ENCODE measurements around the gene PDK1. TPM values are rescaled to one million over a fixed set of nuclear protein-coding genes. Genes with fewer than 3 reads are reported as not detected.
"Not testable (repeated sequence)": the region's sequence is repeated elsewhere in the genome, so short reads cannot be mapped to it uniquely, and the experiment has no call there.

Gene PDK1
- polyA plus RNA-seq, 6 donors from 2014 or later = 24.2 to 41.4 (median 32.4) TPM

DNA sequence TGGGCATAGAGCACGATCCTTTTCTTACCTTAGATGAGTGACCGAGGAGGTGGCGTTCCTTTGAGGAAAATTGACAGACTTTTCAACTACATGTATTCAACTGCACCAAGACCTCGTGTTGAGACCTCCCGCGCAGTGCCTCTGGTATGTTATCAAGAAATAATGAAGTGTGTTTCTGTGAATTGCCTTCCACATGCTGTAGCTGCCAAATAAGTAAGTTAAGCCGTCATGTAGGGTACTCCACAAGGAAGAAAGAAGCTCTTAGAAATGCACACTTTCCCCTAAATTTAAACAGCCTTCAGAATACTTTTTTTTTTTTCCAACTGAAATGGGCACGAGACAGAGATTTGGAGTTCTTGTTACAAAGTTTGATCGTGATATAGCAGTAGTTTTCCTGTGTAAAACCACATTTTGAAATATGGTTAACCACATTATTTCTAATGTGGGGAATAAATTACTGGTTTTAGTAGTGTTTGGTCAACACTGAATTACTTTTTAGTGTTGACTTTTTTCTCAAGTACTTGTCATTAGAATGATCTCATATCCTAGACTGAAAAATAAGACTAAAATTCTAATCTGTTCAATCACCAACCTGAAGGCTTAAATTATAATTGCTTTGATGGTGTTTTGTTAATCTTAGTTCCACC lies 30.5 kb downstream of the PDK1 start:
- H3K4me3 Mint-ChIP-seq = no peak overlapping the region
- no peak overlapping the region for H3K27ac Mint-ChIP-seq
- peaks cover 51 to 59% of the 10 kb centered on the region in 2 donors for H3K36me3 Mint-ChIP-seq

DNA sequence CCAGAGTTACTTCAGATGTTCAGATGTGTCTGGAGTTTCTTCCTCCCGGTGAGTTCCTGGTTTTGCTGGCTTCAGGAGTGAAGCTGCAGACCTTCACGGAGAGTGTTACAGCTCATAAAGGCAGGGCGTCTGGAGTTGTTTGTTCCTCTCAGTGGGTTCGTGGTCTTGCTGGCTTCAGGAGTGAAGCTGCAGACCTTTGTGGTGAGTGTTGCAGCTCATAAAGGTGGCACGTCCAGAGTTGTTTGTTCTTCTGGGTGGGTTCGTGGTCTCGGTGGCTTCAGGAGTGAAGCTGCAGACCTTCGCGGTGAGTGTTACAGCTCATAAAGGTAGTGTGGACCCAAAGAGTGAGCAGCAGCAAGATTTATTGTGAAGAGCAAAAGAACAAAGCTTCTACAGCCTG lies 31.3 kb downstream of the PDK1 start:
- H3K4me3 Mint-ChIP-seq; H3K9me3 Mint-ChIP-seq; DNase-seq; ATAC-seq (ENCODE audit: low read depth in 2 of 2); H3K27me3 Mint-ChIP-seq: not testable (repeated sequence)
- H3K27ac Mint-ChIP-seq = peak overlapping the region in 1 of 6 donors; percentile 27
- H3K36me3 Mint-ChIP-seq = peaks cover 51 to 57% of the 10 kb centered on the region in 2 donors
- peaks cover 8 to 10% (median 9%) of the 10 kb centered on the region in 3 donors for H3K4me1 Mint-ChIP-seq

More for the DNA sequence above, 30.5 kb downstream of the PDK1 start:
- peaks cover 7 to 17% (median 13%) of the 10 kb centered on the region in 3 donors for H3K4me1 Mint-ChIP-seq
- no peaks in the 10 kb centered on the region for H3K9me3 Mint-ChIP-seq
- no peak for DNase-seq
- no peaks in the 10 kb centered on the region for H3K27me3 Mint-ChIP-seq
- no peak for ATAC-seq (ENCODE audit: low read depth in 2 of 2)

DNA sequence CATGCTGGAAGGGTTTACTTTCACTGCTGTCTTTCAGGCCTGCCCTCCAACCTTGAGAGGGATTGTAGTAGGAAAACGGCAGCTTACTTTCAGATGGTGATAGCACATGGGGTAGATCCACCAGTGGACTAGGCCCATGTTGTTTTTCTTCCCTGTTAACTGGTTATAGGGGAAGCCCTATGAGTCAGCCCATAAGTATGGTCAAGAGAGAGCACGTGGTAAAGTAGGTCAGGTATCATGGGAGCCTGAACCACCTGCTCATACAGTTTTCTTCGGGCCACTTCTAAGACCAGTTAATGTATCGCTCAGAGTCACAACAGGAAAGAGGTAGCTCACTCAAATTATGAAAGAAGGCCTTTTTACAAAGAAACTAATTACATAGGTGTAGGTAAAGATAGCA lies 33.0 kb downstream of the PDK1 start:
- Mint-ChIP-seq H3K4me3 (no peak overlapping the region), H3K9me3 (no peaks in the 10 kb centered on the region), H3K4me1 (peaks cover 0 to 4% (median 0%) of the 10 kb centered on the region in 3 donors), H3K36me3 (peaks cover 49 to 53% of the 10 kb centered on the region in 2 donors), H3K27me3 (no peaks in the 10 kb centered on the region), H3K27ac (peak overlapping the region in 3 of 6 donors; percentile 19 to 72 (median 66))
- DNase-seq = no peak
- ATAC-seq (ENCODE audit: low read depth in 2 of 2) = no peak

DNA sequence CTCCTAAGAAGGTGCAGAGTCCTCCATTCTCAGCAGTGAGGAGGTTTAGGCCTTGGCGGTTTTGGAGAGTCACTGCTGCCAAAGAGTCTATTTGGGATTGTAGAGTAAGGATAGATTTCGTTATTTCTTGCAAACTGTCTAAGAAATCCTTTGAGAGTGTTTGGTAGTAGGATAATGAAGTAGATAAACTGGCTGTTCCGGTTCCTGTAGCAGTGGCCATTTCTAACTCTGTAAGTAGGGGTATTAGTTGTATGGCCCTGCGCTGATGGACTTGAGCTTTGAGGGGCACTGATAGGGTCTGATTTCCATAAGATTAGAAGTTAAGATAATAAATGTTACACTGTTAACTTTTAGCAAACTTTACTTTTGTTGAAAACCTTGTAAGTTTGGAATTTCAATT lies 35.5 kb downstream of the PDK1 start:
- not testable (repeated sequence) for H3K27ac Mint-ChIP-seq; H3K9me3 Mint-ChIP-seq; H3K27me3 Mint-ChIP-seq; H3K4me1 Mint-ChIP-seq; ATAC-seq (ENCODE audit: low read depth in 2 of 2); DNase-seq; H3K4me3 Mint-ChIP-seq
- peaks cover 47% of the 10 kb centered on the region in 2 donors for H3K36me3 Mint-ChIP-seq

DNA sequence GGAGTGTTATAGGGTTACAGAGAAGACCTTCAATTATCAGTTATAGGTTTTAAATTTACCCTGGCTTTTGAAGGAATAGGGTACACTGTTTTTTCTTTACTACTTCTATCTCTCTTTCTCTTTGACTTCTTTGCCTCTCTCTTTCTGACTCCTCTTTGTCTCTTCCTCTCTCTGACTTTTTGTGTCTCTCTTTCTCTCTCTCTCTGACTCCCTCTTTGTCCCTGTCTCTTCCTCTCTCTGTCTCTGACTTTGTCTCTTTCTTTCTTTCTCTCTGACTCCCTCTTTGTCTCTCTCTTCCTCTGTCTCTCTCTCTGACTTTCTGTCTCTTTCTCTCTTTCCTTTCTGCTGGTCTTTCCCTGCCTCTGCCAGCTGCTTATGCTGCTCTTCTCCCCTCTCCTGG lies 36.3 kb downstream of the PDK1 start:
- ATAC-seq (ENCODE audit: low read depth in 2 of 2); DNase-seq; H3K4me1 Mint-ChIP-seq; H3K9me3 Mint-ChIP-seq; H3K27me3 Mint-ChIP-seq; H3K4me3 Mint-ChIP-seq: not testable (repeated sequence)
- H3K27ac Mint-ChIP-seq = peak overlapping the region in 4 of 6 donors; percentile 2 to 96 (median 58)
- peaks cover 39 to 42% of the 10 kb centered on the region in 2 donors for H3K36me3 Mint-ChIP-seq

DNA sequence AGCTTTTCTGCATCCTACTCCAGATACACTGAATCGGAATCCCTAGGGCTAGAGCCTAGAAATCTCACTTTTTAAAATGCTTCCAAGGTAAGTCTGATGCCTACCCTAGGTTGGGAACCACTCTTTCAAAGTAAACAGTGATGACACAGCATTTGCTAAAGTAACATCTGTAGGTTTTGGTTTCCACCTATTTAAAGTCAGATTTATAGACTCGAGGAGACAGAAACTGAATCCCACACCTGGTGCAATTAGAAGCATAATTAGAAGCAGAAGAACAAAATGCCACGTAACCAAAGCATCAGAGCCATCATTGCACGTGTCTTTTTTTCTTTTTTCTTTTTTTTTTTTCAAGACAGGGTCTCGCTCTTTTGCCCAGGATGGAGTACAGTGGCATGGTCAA lies 40.9 kb downstream of the PDK1 start:
- no peaks in the 10 kb centered on the region for H3K27me3 Mint-ChIP-seq
- no peak for DNase-seq
- no peak overlapping the region for H3K27ac Mint-ChIP-seq
- H3K9me3 Mint-ChIP-seq = no peaks in the 10 kb centered on the region
- H3K4me1 Mint-ChIP-seq = peaks cover 0 to 4% (median 0%) of the 10 kb centered on the region in 3 donors
- no peak overlapping the region for H3K4me3 Mint-ChIP-seq
- no peak for ATAC-seq (ENCODE audit: low read depth in 2 of 2)
- peaks cover 8 to 36% of the 10 kb centered on the region in 2 donors for H3K36me3 Mint-ChIP-seq

DNA sequence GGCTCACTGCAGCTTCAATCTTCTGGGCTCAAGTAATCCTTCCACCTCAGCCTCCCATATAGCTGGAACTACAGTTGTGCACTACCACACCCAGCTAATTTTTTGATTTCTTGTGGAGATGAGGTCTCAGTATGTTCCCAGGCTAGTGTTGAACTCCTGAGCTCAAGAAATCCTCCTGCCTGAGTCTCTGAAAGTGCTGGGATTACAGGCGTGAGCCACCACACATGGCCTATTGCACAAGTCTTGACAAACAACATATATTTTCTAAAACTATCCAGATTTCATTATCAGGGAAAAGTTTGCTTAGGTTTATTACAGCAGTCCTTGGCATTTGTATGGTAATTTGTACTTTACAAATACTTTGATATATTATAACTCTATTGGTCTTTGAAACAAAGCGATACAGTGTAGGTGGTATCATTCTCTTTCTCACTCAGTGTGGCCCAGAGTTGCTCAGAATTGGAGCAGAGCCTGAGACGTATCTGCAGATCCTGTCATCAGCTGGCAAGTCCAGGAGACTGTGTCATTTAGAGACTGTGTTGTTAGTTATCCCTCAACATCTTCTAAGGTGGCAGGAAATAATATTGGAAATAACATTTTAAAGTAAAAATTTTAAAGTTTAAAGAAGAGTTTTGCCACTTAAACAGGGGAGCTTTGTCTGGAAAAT lies 41.4 kb downstream of the PDK1 start:
- H3K4me3 Mint-ChIP-seq = no peak overlapping the region
- DNase-seq = no peak
- H3K9me3 Mint-ChIP-seq = no peaks in the 10 kb centered on the region
- H3K4me1 Mint-ChIP-seq = peaks cover 0 to 1% (median 0%) of the 10 kb centered on the region in 3 donors
- peaks cover 3 to 36% of the 10 kb centered on the region in 2 donors for H3K36me3 Mint-ChIP-seq
- H3K27me3 Mint-ChIP-seq = no peaks in the 10 kb centered on the region
- ATAC-seq (ENCODE audit: low read depth in 2 of 2) = no peak
- no peak overlapping the region for H3K27ac Mint-ChIP-seq

DNA sequence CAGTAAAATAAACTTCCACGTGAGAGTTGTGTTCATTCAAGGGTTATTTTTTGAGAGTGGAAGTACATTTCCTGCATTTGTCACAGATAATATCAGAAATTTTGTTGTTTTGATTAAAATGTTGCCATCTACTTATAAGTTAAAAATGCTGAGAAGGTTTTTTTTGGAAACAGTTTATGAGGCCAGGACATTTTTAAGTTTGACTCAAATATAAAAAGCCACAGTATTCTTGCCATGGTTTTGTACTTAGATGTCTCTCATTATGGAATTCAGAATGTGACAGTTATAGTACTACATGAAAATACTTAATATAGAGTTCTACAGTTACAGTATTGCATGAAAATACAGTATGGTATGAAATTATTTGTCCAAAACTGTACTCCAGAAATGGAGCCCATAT lies 44.1 kb downstream of the PDK1 start:
- Mint-ChIP-seq H3K27me3 (no peaks in the 10 kb centered on the region), H3K36me3 (peaks cover 20 to 53% of the 10 kb centered on the region in 2 donors), H3K9me3 (no peaks in the 10 kb centered on the region), H3K4me1 (no peaks in the 10 kb centered on the region), H3K4me3 (no peak overlapping the region), H3K27ac (no peak overlapping the region)
- no peak for DNase-seq
- ATAC-seq (ENCODE audit: low read depth in 2 of 2) = no peak

DNA sequence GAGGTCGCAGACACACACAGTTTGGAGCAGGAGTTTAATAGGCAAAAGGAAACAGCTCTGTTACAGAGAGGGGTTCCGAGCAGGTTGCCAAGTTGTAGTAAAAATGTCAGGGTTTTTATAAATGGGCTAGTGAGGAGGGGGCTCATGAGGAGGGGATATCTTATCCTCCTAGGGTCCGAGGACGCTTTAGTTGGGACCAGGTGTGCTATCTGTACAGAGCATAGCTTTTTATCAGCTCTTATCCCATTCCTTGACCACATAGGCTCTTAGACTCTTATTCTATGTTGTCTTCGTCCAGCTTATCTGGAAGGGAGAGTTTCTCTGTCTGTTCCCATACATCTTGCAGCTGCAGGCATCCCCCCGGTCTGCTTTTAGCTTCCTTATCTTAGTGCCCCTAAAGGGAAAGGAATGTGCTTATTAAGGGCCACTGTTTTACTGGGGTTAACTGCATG lies 44.7 kb downstream of the PDK1 start:
- DNase-seq (no peak), ATAC-seq (ENCODE audit: low read depth in 2 of 2) (no peak)
- Mint-ChIP-seq H3K27me3 (no peaks in the 10 kb centered on the region), H3K4me3 (no peak overlapping the region), H3K9me3 (no peaks in the 10 kb centered on the region), H3K4me1 (no peaks in the 10 kb centered on the region), H3K27ac (peak overlapping the region in 1 of 6 donors; percentile 51), H3K36me3 (peaks cover 20 to 54% of the 10 kb centered on the region in 2 donors)

DNA sequence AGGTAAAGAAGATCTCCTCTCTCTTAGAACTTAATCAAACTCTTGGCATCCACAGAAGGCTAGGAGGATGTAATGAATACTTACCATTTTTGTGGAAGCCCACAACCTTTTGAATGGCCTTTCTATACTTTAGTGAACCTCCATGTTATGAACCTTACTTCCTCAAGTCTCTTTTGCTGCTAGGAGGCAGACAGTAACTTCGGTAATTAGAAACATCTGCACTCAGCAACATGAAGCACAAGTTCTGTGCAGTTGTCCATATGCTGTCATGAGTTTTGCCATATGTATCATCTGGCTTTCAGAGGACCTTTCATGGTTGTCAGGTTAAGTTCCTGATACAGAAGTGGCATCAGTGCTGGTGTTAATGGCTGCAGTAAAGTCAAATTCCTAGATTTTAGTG lies 50.4 kb downstream of the PDK1 start:
- Mint-ChIP-seq H3K27me3 (no peaks in the 10 kb centered on the region), H3K4me3 (no peak overlapping the region), H3K36me3 (peaks cover 20 to 35% of the 10 kb centered on the region in 2 donors), H3K27ac (no peak overlapping the region), H3K9me3 (no peaks in the 10 kb centered on the region), H3K4me1 (no peaks in the 10 kb centered on the region)
- ATAC-seq (ENCODE audit: low read depth in 2 of 2) (no peak), DNase-seq (no peak)

DNA sequence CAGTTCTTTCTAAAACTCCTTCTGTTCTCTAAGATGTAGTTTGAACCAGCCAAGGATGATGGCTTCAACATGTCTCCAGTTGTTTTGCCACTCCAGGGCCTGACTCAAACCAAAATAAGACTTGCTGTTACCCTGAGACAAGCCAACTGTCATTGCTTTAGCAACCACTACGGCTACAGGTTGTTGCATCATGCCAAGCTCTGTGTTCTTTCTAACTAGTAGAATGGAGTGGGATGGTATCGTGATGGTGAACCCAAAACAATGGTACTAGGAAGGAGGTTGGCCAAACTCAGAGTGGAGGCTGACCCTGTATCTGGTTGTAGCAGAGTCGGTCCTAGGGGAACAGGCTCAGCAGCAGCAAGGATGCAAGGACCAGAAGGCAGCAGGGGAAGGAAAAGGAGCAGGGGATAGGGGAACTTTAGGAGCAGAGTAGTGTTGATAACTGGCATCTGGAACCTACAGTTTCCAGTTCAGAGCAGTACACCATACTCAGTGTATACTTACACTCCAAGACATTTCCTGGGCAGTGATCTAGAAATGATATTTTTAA lies 51.6 kb downstream of the PDK1 start:
- no peak for DNase-seq
- no peak for ATAC-seq (ENCODE audit: low read depth in 2 of 2)
- no peaks in the 10 kb centered on the region for H3K27me3 Mint-ChIP-seq
- peak overlapping the region in 3 of 6 donors; percentile 17 to 84 (median 69) for H3K27ac Mint-ChIP-seq
- H3K36me3 Mint-ChIP-seq = peaks cover 20 to 36% of the 10 kb centered on the region in 2 donors
- no peak overlapping the region for H3K4me3 Mint-ChIP-seq
- H3K4me1 Mint-ChIP-seq = no peaks in the 10 kb centered on the region
- H3K9me3 Mint-ChIP-seq = no peaks in the 10 kb centered on the region

DNA sequence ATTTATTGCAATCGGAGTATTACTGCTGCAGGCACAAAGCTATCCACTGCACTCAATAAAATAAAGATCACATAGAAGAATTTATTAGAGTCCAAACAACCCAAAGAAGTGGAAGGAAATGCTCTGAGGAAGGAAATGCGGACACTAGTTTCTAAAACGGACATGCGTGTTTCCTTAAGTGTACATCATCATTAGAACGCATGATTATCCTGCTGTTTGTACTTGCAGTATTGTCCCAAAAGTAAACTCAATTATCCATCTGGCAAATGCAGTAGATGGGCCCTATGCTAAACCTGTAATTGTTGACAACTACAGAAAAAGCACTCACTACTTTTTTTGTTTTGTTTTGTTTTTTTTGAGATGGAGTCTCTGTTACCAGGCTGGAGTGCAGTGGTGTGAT lies 53.6 kb downstream of the PDK1 start:
- Mint-ChIP-seq H3K9me3 (no peaks in the 10 kb centered on the region), H3K27ac (no peak overlapping the region)

DNA sequence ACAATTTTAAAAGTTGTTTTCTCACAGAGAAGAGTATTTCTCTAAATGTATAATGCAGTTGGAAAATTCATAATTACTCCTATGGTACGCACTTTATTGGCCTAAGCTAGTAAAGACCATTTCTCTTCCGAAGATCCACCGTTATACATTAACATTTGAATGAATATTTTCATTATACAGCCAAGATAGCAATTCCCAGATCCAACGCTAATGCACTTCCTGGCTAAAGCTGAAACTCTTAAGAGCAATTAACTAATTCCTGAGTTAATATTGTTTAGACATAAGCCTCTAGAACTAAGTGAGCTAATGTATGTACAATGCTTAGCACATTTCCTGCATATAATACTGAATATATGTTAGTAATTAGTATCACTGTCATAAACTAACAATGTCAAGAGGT lies 56.2 kb downstream of the PDK1 start:
- ATAC-seq (ENCODE audit: low read depth in 2 of 2) (no peak), DNase-seq (no peak)
- H3K27me3 Mint-ChIP-seq = no peaks in the 10 kb centered on the region
- no peaks in the 10 kb centered on the region for H3K9me3 Mint-ChIP-seq
- peaks cover 0 to 3% (median 0%) of the 10 kb centered on the region in 3 donors for H3K4me1 Mint-ChIP-seq
- peaks cover 0 to 9% of the 10 kb centered on the region in 2 donors for H3K36me3 Mint-ChIP-seq
- H3K27ac Mint-ChIP-seq = peak overlapping the region in 1 of 6 donors; percentile 22
- no peak overlapping the region for H3K4me3 Mint-ChIP-seq

More for the DNA sequence above, 53.6 kb downstream of the PDK1 start:
- no peaks in the 10 kb centered on the region for H3K27me3 Mint-ChIP-seq
- DNase-seq (no peak), ATAC-seq (ENCODE audit: low read depth in 2 of 2) (no peak)
- H3K36me3 Mint-ChIP-seq = peaks cover 4 to 20% of the 10 kb centered on the region in 2 donors
- no peak overlapping the region for H3K4me3 Mint-ChIP-seq
- H3K4me1 Mint-ChIP-seq = peaks cover 0 to 3% (median 0%) of the 10 kb centered on the region in 3 donors

DNA sequence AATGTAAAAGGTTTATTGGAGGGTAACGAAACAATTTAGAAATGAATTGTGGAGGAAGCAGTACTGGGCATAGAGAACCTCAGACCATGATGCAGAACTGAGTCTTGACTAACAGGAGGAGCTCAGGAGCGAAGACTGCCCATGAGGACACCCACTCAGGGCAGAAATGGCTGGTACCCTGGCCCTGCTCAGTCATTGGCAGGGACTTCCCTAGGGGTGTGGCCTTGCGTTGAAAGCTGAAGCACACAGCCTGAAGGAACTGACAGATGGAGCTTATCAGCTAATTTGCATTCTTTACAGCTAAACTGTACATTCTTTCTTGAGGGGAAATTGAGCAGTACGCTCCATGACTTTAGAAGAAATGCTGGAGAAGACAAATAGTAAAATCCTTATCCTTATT lies 57.1 kb downstream of the PDK1 start:
- Mint-ChIP-seq H3K4me3 (no peak overlapping the region), H3K27me3 (no peaks in the 10 kb centered on the region), H3K36me3 (peaks cover 0 to 9% of the 10 kb centered on the region in 2 donors), H3K27ac (peak overlapping the region in 3 of 6 donors; percentile 21 to 73 (median 63)), H3K4me1 (peaks cover 0 to 3% (median 0%) of the 10 kb centered on the region in 3 donors), H3K9me3 (no peaks in the 10 kb centered on the region)
- no peak for ATAC-seq (ENCODE audit: low read depth in 2 of 2)
- DNase-seq = no peak

Data from naive B cell (primary cell).